ENCODE data around the gene MICALL1.

The MICALL1 gene

GRCh38 chr22:37906364-37907008 lies 389 bp downstream of the MICALL1 start:
- peak; percentile 45 for DNase-seq

- DNase-seq = peak; percentile 47
These were observed 1.2 kb downstream of the MICALL1 start for GRCh38 chr22:37907036-37907954.

- no peak for DNase-seq
These were observed 3.7 kb downstream of the MICALL1 start for GRCh38 chr22:37909766-37910165.

DNA sequence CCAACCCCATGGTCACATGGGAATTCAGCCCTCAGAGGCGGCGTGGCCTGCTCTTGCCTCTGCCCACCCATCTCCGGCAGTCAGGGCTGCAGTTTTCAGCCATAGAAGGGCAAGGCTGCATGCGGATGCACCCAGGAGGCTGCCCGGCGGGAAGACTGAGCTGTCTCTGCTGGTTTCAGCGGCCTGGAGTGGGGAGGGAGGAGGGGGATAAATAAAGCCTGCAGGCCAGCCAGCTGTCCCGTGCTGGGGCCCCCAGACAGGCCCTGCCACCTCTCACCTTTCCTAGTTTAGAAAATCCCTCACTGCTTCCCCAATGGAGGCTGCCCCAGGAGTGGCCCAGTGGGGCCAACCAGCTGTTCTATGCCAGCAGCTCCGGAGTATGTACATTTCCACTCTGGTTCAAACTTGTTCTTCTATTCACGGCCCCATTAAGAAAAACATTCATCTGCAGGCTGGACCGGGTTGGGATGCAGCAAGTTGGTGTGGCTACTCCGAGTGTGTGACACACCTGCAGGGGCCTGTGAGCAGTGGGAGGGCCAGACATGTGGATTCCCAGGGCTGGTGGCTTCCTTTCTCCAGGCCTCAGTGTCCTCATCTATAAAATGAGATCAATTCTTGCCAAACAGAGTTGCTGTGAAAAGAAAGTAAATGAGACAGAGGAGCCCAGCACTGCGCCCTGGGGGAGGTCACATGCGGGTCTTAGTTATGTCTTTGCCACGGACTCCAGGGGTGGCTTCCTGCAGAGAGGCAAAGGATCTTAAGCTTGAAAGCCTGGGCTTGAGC lies 5.0 kb downstream of the MICALL1 start:
- DNase-seq = no peak

DNA sequence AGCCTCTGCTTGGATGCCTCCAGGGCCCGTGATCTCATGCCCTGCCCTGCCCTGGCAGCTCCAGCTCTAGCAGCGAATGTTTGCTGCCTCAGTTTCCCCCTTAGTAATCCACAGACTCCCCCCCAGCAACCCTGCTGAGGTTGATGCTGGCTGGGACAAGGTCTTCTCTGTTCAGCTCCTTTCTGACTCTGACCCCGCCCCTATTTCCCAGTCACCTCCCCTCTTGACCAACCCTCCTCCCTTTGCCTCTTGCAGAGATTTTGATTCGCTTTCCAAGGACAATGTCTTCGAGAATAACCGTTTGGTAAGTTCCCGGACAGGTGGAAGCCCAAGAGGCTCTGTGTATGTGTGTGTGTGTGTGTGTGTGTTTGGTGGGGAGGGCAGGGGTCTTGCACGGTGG lies 5.6 kb downstream of the MICALL1 start:
- DNase-seq = no peak

DNA sequence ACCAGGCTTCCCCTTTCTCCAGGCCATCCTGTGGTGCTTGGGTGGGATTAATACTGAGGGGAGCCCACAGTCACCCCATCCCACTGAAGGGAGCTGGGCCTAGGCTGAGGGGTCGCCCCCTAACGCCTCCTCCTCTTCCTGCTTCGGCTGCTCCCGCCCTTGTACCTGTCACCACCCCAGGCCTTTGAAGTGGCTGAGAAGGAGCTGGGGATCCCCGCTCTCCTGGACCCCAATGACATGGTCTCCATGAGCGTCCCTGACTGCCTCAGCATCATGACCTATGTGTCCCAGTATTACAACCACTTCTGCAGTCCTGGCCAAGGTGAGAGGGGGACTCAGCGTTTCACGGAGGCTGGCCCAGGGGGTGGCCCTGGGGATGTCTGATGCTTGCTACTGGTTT lies 6.1 kb downstream of the MICALL1 start:
- no peak for DNase-seq

GRCh38 chr22:37913233-37913721 lies 7.2 kb downstream of the MICALL1 start:
- DNase-seq = no peak

- DNase-seq = no peak
These were observed 10.2 kb downstream of the MICALL1 start for GRCh38 chr22:37916311-37916710.

DNA sequence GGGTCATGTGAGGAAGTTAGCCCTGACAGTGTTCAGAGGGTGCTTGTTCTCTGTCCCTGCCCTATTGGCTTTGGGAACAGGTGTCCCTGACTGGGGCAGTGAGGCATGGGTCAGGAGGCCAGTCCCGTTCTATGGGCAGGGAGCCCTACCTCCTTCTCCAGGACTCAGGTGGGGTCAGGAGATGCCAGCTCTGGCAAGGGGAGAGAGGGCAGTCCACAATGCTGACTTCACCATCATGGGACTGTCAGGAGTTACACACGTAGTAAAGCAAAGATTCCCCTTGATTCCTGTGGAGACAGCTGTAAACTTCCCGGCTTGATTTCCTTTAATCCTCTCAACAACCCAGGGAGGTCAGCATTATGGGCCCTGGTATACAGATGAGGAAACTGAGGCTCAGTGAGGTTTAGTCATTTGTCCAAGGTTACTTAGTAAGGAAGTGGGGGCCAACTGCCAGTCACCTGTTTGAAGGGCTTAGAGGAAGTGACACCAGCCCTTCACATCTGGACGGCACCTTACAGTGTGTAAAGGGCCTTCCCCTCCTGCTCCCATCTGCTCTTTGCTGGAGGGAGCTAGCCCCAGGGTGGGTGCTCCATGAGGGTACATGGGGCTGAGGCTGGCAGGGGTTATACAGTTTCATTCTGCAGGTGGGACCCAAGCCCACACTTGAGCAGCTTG lies 11.9 kb downstream of the MICALL1 start:
- DNase-seq = no peak

DNA sequence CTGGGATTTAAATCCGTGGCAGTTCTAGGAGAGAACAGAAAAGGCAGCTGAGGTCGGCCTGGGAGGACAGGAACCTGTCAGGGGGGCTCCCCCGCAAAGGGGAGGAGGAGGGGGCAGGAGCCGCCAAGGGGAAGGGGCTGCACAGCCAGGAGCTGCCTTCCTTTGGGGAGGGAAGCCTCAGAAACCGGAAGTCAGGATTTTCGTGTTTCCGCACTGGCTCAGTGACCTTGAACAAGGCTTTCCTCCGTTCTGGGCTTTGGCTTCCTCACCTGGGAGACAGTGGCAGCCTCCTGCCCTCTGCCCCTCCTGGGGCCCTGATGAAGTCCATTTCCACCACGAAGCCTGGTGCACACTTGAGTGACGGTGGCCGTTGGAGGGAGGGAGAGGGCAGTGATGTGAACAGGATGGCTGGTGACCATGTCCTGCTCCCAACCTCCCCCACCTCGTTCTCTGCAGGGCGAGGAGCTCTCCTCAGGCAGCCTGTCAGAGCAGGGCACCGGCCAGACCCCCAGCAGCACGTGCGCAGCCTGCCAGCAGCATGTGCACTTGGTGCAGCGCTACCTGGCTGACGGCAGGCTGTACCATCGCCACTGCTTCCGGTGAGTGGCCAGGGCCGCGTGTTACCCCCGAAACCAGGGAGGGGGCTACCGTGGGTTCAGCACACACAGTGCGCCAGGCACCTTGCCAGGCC lies 12.6 kb downstream of the MICALL1 start:
- no peak for DNase-seq

DNA sequence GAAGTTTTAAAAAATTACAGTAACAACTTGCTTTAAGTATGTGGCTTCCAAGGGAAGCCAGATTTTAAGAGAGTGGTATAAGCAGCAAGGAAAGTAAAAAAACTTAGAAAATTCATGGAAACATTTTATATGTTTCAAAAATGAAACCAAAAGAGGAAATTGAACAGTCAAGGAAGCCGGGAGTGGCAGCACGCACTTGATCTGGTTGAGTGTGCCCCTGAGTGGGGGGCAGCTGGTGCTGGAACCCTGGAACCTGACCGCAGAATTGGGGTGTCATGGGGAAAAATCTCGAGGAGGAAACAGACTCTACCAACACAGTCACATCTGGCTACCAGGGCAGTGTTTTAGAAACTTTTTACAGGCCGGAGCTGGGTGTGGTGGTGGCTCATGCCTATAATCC lies 14.0 kb downstream of the MICALL1 start:
- DNase-seq = no peak

GRCh38 chr22:37922191-37922590 lies 16.1 kb downstream of the MICALL1 start:
- no peak for DNase-seq

- DNase-seq = no peak
These were observed 17.8 kb downstream of the MICALL1 start for GRCh38 chr22:37923927-37924326.

- no peak for DNase-seq
These were observed 18.4 kb downstream of the MICALL1 start for GRCh38 chr22:37924386-37925065.

DNA sequence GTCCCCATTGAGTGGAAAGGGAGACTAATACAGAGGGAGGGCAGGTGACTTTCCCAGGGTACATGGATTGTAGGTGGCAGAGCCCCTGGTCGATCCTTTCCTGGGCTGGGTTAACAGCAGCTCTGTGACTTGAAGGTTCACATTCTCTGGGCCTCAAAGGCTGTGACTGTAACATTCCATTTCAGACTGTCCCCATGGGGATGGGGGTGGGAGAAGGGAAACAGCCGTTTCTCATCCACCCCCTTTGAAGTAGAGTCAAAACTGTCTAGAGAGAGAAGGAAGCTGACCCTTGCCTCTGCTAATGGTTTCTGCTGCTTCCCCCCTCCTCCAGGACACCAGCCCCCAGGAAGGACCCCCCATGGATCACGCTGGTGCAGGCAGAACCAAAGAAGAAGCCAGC lies 19.2 kb downstream of the MICALL1 start:
- DNase-seq = no peak

GRCh38 chr22:37925767-37926166 lies 19.7 kb downstream of the MICALL1 start:
- DNase-seq = no peak

DNA sequence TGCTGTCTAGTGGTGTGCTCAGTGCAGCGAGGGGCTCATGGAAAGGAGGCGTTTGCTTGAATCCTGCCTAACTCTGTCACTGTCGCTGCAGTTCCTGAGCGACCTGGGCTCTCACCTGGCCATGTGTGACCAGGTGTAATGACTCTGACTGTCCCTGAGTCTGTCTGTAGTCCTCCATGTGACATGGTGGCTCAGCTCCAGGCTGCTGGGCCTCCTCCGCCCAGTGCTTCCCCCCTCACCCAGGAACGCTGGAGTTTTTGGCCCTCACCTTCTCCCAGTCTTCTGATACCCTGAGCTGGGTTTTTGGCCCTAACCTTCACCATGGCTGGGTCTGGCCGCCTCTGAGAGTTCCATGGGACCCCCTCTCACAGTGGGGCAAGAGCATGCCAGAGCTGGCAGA lies 20.3 kb downstream of the MICALL1 start:
- no peak for DNase-seq

DNA sequence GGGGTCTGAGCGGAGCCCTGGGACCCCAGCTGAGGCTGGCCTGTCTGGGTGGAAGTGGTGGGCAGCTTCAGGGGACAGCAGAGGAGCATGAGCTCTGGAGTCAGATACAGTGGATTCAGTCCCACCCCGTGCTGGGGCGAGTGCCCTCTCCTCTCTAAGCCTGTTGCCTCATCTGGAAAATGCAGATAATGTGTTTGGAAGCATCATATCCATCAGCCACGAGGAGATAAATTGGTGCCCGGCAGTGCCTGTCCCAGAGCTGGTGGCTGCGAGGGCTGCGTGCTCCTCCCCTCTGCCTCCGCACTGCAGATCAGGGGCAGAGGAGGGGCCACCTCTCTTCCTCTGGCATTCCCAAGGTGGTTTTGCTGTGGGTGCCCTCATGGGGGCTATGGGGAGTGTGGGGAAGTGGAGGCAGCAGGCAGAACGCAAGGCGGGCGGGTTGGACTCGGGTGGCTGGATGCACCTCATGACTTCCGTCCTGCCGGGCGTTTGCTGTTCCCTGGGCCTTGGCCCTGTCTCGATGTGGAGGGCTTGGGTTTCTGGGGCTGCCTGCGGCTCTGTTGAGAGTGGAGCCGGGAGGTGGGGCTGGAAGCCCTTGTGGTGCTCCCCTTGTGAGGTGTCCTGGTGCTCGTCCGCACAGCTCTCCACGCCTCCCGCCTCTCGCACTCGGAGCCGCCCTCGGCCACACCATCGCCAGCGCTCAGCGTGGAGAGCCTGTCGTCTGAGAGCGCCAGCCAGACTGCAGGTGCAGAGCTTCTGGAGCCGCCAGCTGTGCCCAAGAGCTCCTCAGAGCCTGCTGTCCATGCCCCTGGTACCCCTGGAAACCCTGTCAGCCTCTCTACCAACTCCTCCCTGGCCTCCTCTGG lies 20.9 kb downstream of the MICALL1 start:
- no peak for DNase-seq

- DNase-seq = no peak
These were observed 21.5 kb downstream of the MICALL1 start for GRCh38 chr22:37927637-37927936.

- DNase-seq = no peak
These were observed 23.3 kb downstream of the MICALL1 start for GRCh38 chr22:37929390-37929789.

Measured in EL (cell line).